AG04450 (cell line): ENCODE measurements around the gene NF2. TPM values are rescaled to one million over a fixed set of nuclear protein-coding genes. Genes with fewer than 3 reads are reported as not detected.

Source experiments
- CTCF ChIA-PET: fragments of 300-600, 350-600 bp; formaldehyde crosslinking; extraction: SDS; loops from one replicate; lab custom pipeline; 2022; ENCODE audit warnings: antibody characterized with exemption, inconsistent platforms; lab: Charles Lee
- POLR2A ChIA-PET: fragments of 350-600 bp; formaldehyde crosslinking; extraction: SDS; loops from one replicate; lab custom pipeline; 2021; ENCODE audit warnings: antibody characterized with exemption, inconsistent platforms; lab: Yijun Ruan, JAX
- DNase-seq: peaks from one replicate; pipeline ENCODE4 v3.0.0-alpha.2; 2011; ENCODE audit warnings: low read depth, low spot score
- H3K27ac ChIP-seq: one replicate; pipeline ENCODE4 v1.5.1; 2012; ENCODE audit warnings: low read depth, low read length, control low read depth
- H3K27me3 ChIP-seq: one replicate; pipeline ENCODE4 v1.6.0; 2012; ENCODE audit warnings: low read length; ENCODE audit not compliant: control insufficient read depth, insufficient read depth
- H3K4me3 ChIP-seq: 2 replicates; pipeline ENCODE4 v1.5.1; 2011; ENCODE audit warnings: mild to moderate bottlenecking, low read depth, low read length, control low read depth
- H3K9me3 ChIP-seq: 2 replicates; pipeline ENCODE4 v1.5.1; 2012; ENCODE audit warnings: low read length; ENCODE audit not compliant: control insufficient read depth, insufficient read depth
- CTCF ChIP-seq: IDR thresholded peaks from 2 replicates; pipeline ENCODE4 v1.5.1; 2011; ENCODE audit warnings: low read depth, low read length, control low read depth, inconsistent platforms
- polyA plus RNA-seq: library from polyadenylated mRNA; depleted of rRNA; stranded (reverse); fragments of >200 nt; gene quantifications from 2 replicates; pipeline ENCODE4 v1.2.3, GENCODE V29; 2011

Gene NF2
- polyA plus RNA-seq, 1 experiment: 57.6 TPM

GRCh38 chr22:29625090-29625825 is 21.8 kb downstream of the NF2 start:
- ChIA-PET POLR2A (interaction anchor here (0.6 to 1.3 kb wide), 3 partner anchors 19 to 630 kb away, joined by 4 to 6 read pairs (median 5); partner anchors contain the start of gene NF2), CTCF (interaction anchor here (0.5 to 3.5 kb wide), 25 partner anchors 10 to 496 kb away, joined by 3 to 29 read pairs (median 4); no protein-coding TSS in a partner anchor)
- DNase-seq: no peak

GRCh38 chr22:29626497-29627195 is 23.2 kb downstream of the NF2 start:
- Histone ChIP-seq H3K27me3 (no peaks in the 10 kb centered on the region), H3K27ac (peak overlapping the region; percentile 93), H3K9me3 (no peaks in the 10 kb centered on the region), H3K4me3 (no peak overlapping the region)
- TF ChIP-seq CTCF: no peak
- ChIA-PET CTCF (interaction anchor here (1.1 to 3.5 kb wide), 7 partner anchors 9 to 462 kb away, joined by 3 to 29 read pairs (median 13); no protein-coding TSS in a partner anchor), POLR2A (interaction anchor here (0.6 to 1.3 kb wide), 2 partner anchors 21 to 389 kb away, joined by 4 read pairs; no protein-coding TSS in a partner anchor)
- peak; percentile 71 for DNase-seq

More at GRCh38 chr22:29625090-29625825, 21.8 kb downstream of the NF2 start:
- Histone ChIP-seq H3K9me3 (no peaks in the 10 kb centered on the region), H3K27ac (peak overlapping the region; percentile 53), H3K27me3 (no peaks in the 10 kb centered on the region), H3K4me3 (no peak overlapping the region)
- peak; percentile 91 for TF ChIP-seq CTCF

GRCh38 chr22:29627196-29627535 is 23.7 kb downstream of the NF2 start:
- H3K27ac ChIP-seq: peak overlapping the region; percentile 66
- POLR2A ChIA-PET: no interaction called here
- TF ChIP-seq CTCF: no peak
- H3K9me3 ChIP-seq: no peaks in the 10 kb centered on the region
- CTCF ChIA-PET: interaction anchor here (0.8 to 3.5 kb wide), 4 partner anchors 8 to 481 kb away, joined by 3 to 29 read pairs (median 4); no protein-coding TSS in a partner anchor
- no peak for DNase-seq
- no peak overlapping the region for H3K4me3 ChIP-seq
- no peaks in the 10 kb centered on the region for H3K27me3 ChIP-seq

- POLR2A ChIA-PET: no interaction called here
Observed at GRCh38 chr22:29628996-29629902, 25.8 kb downstream of the NF2 start.

More at GRCh38 chr22:29628996-29629902, 25.8 kb downstream of the NF2 start:
- no peak for DNase-seq
- H3K27ac ChIP-seq: no peak overlapping the region
- H3K9me3 ChIP-seq: no peaks in the 10 kb centered on the region
- no peaks in the 10 kb centered on the region for H3K27me3 ChIP-seq
- no peak for TF ChIP-seq CTCF
- no peak overlapping the region for H3K4me3 ChIP-seq
- CTCF ChIA-PET: interaction anchor here (0.5 to 1.4 kb wide), 2 partner anchors 40 to 626 kb away, joined by 3 to 4 read pairs; no protein-coding TSS in a partner anchor
